PC-3 (cell line): ENCODE data around the gene KRTAP3-3.

Experiments
- CTCF ChIP-seq: fragments of 300-600 bp; sonication (generic); conservative IDR thresholded peaks from 2 replicates; pipeline ENCODE4 v1.5.1; 2017; ENCODE audit warnings: antibody characterized with exemption, low read depth, mild to moderate bottlenecking, low read length
- EZH2 ChIP-seq: fragments of 300-600 bp; sonication (generic); IDR thresholded peaks from one replicate; pipeline ENCODE4 v1.6.1; 2017; ENCODE audit warnings: antibody characterized with exemption, mild to moderate bottlenecking, low read length; ENCODE audit not compliant: unreplicated experiment

GRCh38 chr17:41029633-41030245 lies 35.8 kb upstream of the KRTAP3-3 start, which contains the start of gene KRTAP1-4:
- TF ChIP-seq CTCF (no peak), EZH2 (no peak)
